Activated naive CD4-positive, alpha-beta T cell treated with anti-CD3 and anti-CD28 coated beads, Interleukin-2, amount 50 U/mL, for 24 hours (primary cell): ENCODE results near the gene PCSK6.

Experiments
- H3K27ac Mint-ChIP-seq: one replicate; pipeline ENCODE4 v1.8.0; 2021; ENCODE audit warnings: mild to moderate bottlenecking, mixed read lengths
- H3K27me3 Mint-ChIP-seq: one replicate; pipeline ENCODE4 v1.8.0; 2021; ENCODE audit warnings: mixed read lengths
- H3K36me3 Mint-ChIP-seq: one replicate; pipeline ENCODE4 v1.8.0; 2021; ENCODE audit warnings: mixed read lengths
- H3K4me1 Mint-ChIP-seq: one replicate; pipeline ENCODE4 v1.8.0; 2021; ENCODE audit warnings: mixed read lengths
- H3K4me3 Mint-ChIP-seq: one replicate; pipeline ENCODE4 v1.8.0; 2021; ENCODE audit warnings: mild to moderate bottlenecking, mixed read lengths
- H3K9me3 Mint-ChIP-seq: one replicate; pipeline ENCODE4 v1.8.0; 2021; ENCODE audit warnings: mixed read lengths

Gene PCSK6

DNA sequence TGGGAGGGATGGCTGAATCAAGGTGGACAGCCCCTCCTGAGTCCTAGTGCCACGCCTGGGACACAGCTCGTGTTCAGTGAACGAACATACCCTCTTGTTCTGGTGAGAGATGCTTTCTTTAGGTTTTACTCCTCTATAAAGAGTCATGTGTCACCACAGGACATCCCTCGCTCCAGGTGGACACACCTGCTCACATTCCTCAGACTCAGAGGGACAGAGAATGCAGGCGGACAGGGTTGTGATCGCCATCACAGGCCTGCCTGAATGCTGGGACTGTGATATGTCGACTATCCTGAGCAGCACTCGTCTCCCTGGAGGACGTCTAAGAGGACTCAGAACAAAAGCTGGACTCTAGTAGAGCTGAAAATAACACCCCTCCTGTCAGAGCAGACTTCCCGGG lies 98.1 kb downstream of the PCSK6 start:
- Mint-ChIP-seq H3K36me3 (no peaks in the 10 kb centered on the region), H3K27me3 (peaks cover 6% of the 10 kb centered on the region), H3K4me1 (no peaks in the 10 kb centered on the region), H3K27ac (no peak overlapping the region), H3K9me3 (no peaks in the 10 kb centered on the region), H3K4me3 (no peak overlapping the region)

GRCh38 chr15:101390462-101390861 lies 99.0 kb downstream of the PCSK6 start:
- H3K4me1 Mint-ChIP-seq, result no peaks in the 10 kb centered on the region
- no peak overlapping the region for H3K27ac Mint-ChIP-seq
- H3K4me3 Mint-ChIP-seq, result no peak overlapping the region
- peaks cover 3% of the 10 kb centered on the region for H3K27me3 Mint-ChIP-seq
- H3K9me3 Mint-ChIP-seq, result no peaks in the 10 kb centered on the region
- H3K36me3 Mint-ChIP-seq, result no peaks in the 10 kb centered on the region

GRCh38 chr15:101390060-101390459 lies 99.4 kb downstream of the PCSK6 start:
- Mint-ChIP-seq H3K4me1 (no peaks in the 10 kb centered on the region), H3K27ac (no peak overlapping the region), H3K27me3 (peaks cover 3% of the 10 kb centered on the region), H3K9me3 (no peaks in the 10 kb centered on the region), H3K36me3 (no peaks in the 10 kb centered on the region), H3K4me3 (no peak overlapping the region)

- Mint-ChIP-seq H3K4me3 (no peak overlapping the region), H3K27me3 (peaks cover 3% of the 10 kb centered on the region)
Measured at GRCh38 chr15:101389362-101389761, 100.1 kb downstream of the PCSK6 start.

DNA sequence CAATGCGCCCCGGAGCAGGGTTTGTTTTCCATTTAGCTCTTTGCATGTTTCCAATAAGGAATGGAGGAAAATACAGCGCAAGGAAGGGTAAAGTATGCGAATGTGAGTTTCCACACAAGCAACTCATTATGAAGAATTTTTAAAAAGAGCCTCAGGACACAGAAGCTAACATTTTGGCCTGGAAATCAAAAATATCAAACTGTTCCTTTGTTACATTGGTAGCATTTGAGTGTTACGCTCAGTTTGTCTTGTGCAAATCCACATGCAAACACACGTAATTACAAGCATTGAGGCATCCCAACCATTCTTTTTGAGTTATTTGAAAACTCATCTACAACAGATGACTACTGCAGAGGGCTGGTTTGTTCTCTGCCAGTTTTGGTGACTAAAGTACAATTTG lies 101.5 kb downstream of the PCSK6 start:
- H3K4me1 Mint-ChIP-seq, result no peaks in the 10 kb centered on the region
- no peaks in the 10 kb centered on the region for H3K36me3 Mint-ChIP-seq
- H3K9me3 Mint-ChIP-seq, result no peaks in the 10 kb centered on the region
- no peak overlapping the region for H3K4me3 Mint-ChIP-seq
- H3K27ac Mint-ChIP-seq, result no peak overlapping the region
- no peaks in the 10 kb centered on the region for H3K27me3 Mint-ChIP-seq

More at GRCh38 chr15:101389362-101389761, 100.1 kb downstream of the PCSK6 start:
- Mint-ChIP-seq H3K9me3 (no peaks in the 10 kb centered on the region), H3K4me1 (no peaks in the 10 kb centered on the region), H3K27ac (no peak overlapping the region), H3K36me3 (no peaks in the 10 kb centered on the region)

DNA sequence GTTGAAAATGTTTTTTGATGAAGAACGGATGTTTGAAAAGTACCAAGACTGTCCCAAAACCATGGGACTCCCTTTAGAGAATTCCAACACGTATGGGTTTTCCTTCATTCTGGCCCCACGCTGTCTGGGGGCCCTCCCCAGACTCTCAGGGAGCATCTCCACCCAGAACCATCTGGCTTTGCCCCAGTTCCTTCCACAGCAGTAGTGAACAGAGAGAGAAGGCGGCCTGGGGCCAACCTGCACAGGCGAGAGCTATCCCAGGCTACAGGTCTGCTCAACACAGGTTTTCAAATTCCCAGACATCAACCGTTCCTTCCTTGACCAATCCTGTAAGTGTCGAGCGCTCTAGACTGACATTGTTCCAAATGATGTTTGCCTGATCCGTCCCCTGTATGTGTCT lies 101.9 kb downstream of the PCSK6 start:
- H3K9me3 Mint-ChIP-seq, result no peaks in the 10 kb centered on the region
- no peak overlapping the region for H3K27ac Mint-ChIP-seq
- H3K27me3 Mint-ChIP-seq, result no peaks in the 10 kb centered on the region
- no peaks in the 10 kb centered on the region for H3K36me3 Mint-ChIP-seq
- H3K4me3 Mint-ChIP-seq, result no peak overlapping the region
- no peaks in the 10 kb centered on the region for H3K4me1 Mint-ChIP-seq

- Mint-ChIP-seq H3K36me3 (no peaks in the 10 kb centered on the region), H3K27me3 (no peaks in the 10 kb centered on the region), H3K4me1 (no peaks in the 10 kb centered on the region), H3K9me3 (no peaks in the 10 kb centered on the region), H3K4me3 (no peak overlapping the region), H3K27ac (no peak overlapping the region)
Measured at GRCh38 chr15:101386967-101387366, 102.5 kb downstream of the PCSK6 start.

DNA sequence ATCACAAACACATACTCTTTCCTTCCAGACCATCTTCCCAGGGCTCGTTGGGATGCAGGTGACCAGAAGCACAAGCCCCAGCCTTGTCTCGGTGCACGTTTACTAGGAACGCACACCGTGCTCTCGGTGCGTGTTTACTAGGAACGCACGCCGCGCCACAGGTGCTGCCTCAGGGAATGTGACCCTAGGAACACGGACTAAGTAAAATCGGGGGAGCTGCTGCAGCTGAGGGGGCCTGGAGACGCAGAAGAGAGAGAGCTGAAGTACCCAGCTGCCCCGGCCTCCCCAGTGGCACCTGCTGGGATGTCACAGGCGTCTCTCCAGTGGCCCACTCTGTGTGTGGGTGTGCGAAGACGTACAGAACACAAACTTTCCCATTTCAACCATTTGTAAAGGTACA lies 103.5 kb downstream of the PCSK6 start:
- Mint-ChIP-seq H3K27me3 (no peaks in the 10 kb centered on the region), H3K4me1 (no peaks in the 10 kb centered on the region), H3K36me3 (no peaks in the 10 kb centered on the region), H3K9me3 (no peaks in the 10 kb centered on the region), H3K27ac (no peak overlapping the region), H3K4me3 (no peak overlapping the region)

DNA sequence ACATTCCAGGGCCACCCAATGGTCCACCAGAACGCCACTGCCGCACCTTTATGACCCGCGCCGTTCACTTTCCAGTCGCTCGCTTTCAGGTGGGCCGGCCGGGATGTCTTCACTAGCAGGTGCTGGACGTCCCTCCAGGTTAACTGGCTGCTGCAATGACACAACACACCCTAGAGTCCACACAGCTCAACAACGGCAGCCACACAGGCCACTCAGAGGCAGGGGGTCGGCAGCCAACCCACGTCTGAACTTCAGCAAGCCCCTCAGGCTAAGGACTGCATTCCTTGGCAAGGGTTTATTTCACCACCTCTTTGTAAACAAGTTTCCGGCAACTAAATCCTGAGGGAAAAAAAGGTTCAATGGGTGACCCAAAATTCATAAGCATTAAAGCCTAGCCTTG lies 105.2 kb downstream of the PCSK6 start:
- Mint-ChIP-seq H3K27me3 (no peaks in the 10 kb centered on the region), H3K4me1 (no peaks in the 10 kb centered on the region), H3K27ac (no peak overlapping the region), H3K4me3 (no peak overlapping the region), H3K9me3 (no peaks in the 10 kb centered on the region), H3K36me3 (no peaks in the 10 kb centered on the region)

DNA sequence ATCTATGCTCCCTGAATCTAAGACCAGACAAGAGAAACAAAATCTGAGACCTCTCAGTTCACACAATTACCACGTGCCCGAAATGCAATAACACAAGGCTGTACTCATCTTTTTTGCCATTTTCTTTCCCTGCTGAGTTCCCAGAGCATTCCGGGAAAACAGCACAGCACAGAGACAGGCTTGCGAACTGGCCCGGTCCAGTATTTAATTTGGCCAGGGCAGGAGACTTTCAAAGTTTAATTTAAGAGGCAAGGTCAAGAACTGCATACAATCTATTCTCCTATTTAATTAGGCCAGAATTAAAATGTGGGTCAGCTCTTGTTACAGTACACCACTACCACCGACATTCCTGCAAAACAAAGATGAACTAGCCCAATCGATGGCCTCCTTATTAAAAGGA lies 107.0 kb downstream of the PCSK6 start:
- H3K27me3 Mint-ChIP-seq, result no peaks in the 10 kb centered on the region
- no peak overlapping the region for H3K4me3 Mint-ChIP-seq
- no peaks in the 10 kb centered on the region for H3K36me3 Mint-ChIP-seq
- no peak overlapping the region for H3K27ac Mint-ChIP-seq
- H3K9me3 Mint-ChIP-seq, result no peaks in the 10 kb centered on the region
- H3K4me1 Mint-ChIP-seq, result no peaks in the 10 kb centered on the region

DNA sequence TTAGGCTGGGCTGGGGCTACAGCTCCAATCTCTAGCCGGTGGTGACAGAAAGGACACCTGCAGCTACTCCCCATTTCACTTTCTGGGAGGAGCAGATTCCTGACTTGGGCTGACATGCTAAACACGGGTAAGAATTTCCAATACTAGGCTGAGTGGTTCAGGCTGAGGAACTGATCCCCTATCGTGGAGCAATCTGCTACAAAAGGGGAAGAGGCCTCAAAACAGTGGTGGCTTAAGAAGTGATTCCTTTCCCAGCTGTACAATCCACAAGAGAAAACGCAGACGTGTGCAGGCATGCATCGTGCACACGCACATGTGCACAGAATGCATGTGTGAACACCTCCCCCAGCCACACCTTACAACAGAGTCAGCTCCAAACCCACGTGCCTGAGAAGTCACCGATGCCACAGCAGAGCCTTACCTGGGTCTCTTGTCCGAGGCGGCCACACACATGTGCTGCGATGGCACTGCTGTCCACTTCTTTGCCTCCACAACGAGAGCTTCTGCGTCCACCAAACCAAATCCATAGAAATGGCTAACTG lies 107.8 kb downstream of the PCSK6 start:
- no peak overlapping the region for H3K4me3 Mint-ChIP-seq
- no peaks in the 10 kb centered on the region for H3K36me3 Mint-ChIP-seq
- H3K27me3 Mint-ChIP-seq, result no peaks in the 10 kb centered on the region
- H3K9me3 Mint-ChIP-seq, result no peaks in the 10 kb centered on the region
- no peaks in the 10 kb centered on the region for H3K4me1 Mint-ChIP-seq
- H3K27ac Mint-ChIP-seq, result no peak overlapping the region

DNA sequence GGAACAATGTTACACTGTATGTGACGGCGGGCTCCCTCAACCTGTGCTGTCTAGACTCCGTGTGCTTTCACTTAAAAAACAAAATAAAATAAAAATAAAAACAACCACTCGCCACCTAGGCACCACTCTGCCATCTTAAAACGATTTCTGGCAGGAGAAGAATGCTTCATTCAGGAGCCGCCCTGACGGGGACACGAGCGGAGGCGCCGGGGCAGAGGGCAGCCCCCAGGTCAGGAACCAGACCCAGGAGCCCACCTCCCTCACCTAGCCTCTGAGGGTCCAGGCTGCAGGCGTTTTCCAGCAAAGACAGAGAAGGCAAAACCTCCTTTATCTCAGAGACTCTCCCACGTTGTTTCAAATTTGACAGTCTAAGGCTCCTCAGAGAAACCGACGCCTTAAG lies 109.4 kb downstream of the PCSK6 start:
- no peaks in the 10 kb centered on the region for H3K9me3 Mint-ChIP-seq
- H3K27me3 Mint-ChIP-seq, result no peaks in the 10 kb centered on the region
- H3K36me3 Mint-ChIP-seq, result no peaks in the 10 kb centered on the region
- no peaks in the 10 kb centered on the region for H3K4me1 Mint-ChIP-seq
- H3K4me3 Mint-ChIP-seq, result no peak overlapping the region
- H3K27ac Mint-ChIP-seq, result no peak overlapping the region

- no peaks in the 10 kb centered on the region for H3K27me3 Mint-ChIP-seq
- no peaks in the 10 kb centered on the region for H3K36me3 Mint-ChIP-seq
- no peaks in the 10 kb centered on the region for H3K4me1 Mint-ChIP-seq
- no peak overlapping the region for H3K27ac Mint-ChIP-seq
- H3K4me3 Mint-ChIP-seq, result no peak overlapping the region
- no peaks in the 10 kb centered on the region for H3K9me3 Mint-ChIP-seq
Measured at GRCh38 chr15:101379647-101380046, 109.9 kb downstream of the PCSK6 start.

GRCh38 chr15:101378879-101379278 lies 110.6 kb downstream of the PCSK6 start:
- Mint-ChIP-seq H3K9me3 (no peaks in the 10 kb centered on the region), H3K4me3 (no peak overlapping the region), H3K36me3 (no peaks in the 10 kb centered on the region), H3K4me1 (no peaks in the 10 kb centered on the region), H3K27me3 (peaks cover 1% of the 10 kb centered on the region), H3K27ac (no peak overlapping the region)

DNA sequence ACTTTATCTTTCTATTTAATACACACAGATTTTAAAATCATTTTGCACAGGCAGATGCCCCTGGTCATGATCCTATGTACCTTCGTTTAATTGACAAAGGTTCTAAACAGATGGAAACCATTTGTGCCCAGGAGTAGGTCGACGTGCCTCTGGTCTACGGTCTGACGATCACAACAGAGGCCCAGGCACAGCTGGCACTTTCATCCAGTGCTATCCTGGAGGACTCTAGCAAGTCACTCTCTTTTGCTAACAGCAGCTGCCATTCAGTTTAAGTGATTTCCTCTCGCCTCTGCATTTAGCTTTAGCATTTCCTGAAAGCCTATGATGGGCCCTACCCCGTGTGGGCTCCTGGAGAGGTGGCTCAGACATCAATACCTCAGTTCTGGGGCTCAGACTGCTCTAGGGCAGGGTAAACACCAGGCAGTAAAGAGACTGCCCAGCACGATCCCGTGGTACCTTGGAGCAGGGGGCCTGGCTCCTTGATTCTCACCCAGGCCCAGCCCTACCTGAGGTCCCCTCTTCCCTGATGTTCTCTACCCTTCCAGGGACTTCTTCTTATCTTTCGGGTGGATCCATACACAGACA lies 111.2 kb downstream of the PCSK6 start:
- no peaks in the 10 kb centered on the region for H3K9me3 Mint-ChIP-seq
- peaks cover 1% of the 10 kb centered on the region for H3K27me3 Mint-ChIP-seq
- H3K4me3 Mint-ChIP-seq, result no peak overlapping the region
- H3K4me1 Mint-ChIP-seq, result no peaks in the 10 kb centered on the region
- H3K36me3 Mint-ChIP-seq, result no peaks in the 10 kb centered on the region
- no peak overlapping the region for H3K27ac Mint-ChIP-seq

- Mint-ChIP-seq H3K4me3 (no peak overlapping the region), H3K27me3 (peaks cover 1% of the 10 kb centered on the region), H3K4me1 (no peaks in the 10 kb centered on the region), H3K36me3 (no peaks in the 10 kb centered on the region), H3K27ac (no peak overlapping the region), H3K9me3 (no peaks in the 10 kb centered on the region)
Measured at GRCh38 chr15:101376615-101377395, 112.7 kb downstream of the PCSK6 start.
